Measurements from ENCODE around the gene LRTM2.

The LRTM2 gene

GRCh38 chr12:1836854-1837421 lies 16.6 kb downstream of the LRTM2 start:
- Histone ChIP-seq H3K4me3 (ENCODE audit: low read length in 2 of 2) (no peak overlapping the region), H2BK15ac (ENCODE audit: low read length) (peak overlapping the region; percentile 51), H2BK120ac (ENCODE audit: low read depth, low read length) (no peak overlapping the region), H2BK5ac (ENCODE audit: low read length) (peak overlapping the region; percentile 56), H4K91ac (ENCODE audit: low read depth, low read length, poor library complexity) (no peak overlapping the region), H3K4me1 (ENCODE audit: control insufficient read depth in 2 of 2, insufficient read depth in 1 of 2, low read depth in 1 of 2, low read length in 2 of 2) (peaks cover 10 to 39% of the 10 kb centered on the region in 2 donors), H3K9ac (ENCODE audit: low read depth, low read length, poor library complexity) (peak overlapping the region; percentile 63), H3K4me2 (ENCODE audit: insufficient read depth, low read length, poor library complexity, severe bottlenecking) (no peak overlapping the region), H3K18ac (ENCODE audit: low read length) (peak overlapping the region; percentile 83), H3K36me3 (replicated peaks in 1 of 2; ENCODE audit: control insufficient read depth in 2 of 2, insufficient read depth in 2 of 2, low read length in 2 of 2) (no peaks in the 10 kb centered on the region), H3K9me3 (replicated peaks in 1 of 2; ENCODE audit: control insufficient read depth in 2 of 2, insufficient read depth in 1 of 2, low read depth in 1 of 2, low read length in 2 of 2) (no peaks in the 10 kb centered on the region), H3K4ac (ENCODE audit: low read length) (no peak overlapping the region), H4K8ac (ENCODE audit: low read depth, low read length) (no peak overlapping the region), H3K14ac (ENCODE audit: low read length) (peak overlapping the region; percentile 76), H2BK12ac (ENCODE audit: low read length) (peak overlapping the region; percentile 88), H2AK5ac (ENCODE audit: low read depth, low read length) (peak overlapping the region; percentile 42), H3K23ac (ENCODE audit: low read depth, low read length, poor library complexity) (peak overlapping the region; percentile 95), H3K79me1 (ENCODE audit: low read depth, low read length) (no peaks in the 10 kb centered on the region), H3K27me3 (ENCODE audit: control insufficient read depth in 3 of 3, insufficient read depth in 3 of 3, low read depth in 1 of 3, low read length in 3 of 3) (peaks cover 0 to 33% (median 1%) of the 10 kb centered on the region in 3 experiments), H3K27ac (replicated peaks; ENCODE audit: low read length) (no peak overlapping the region), H2AFZ (ENCODE audit: low read length) (no peak overlapping the region)
- no peak for DNase-seq (ENCODE audit: low spot score)
- no CpG with 5 or more reads among the region's 22 CpGs for WGBS, 2 donors (ENCODE audit: extremely low coverage in 2 of 2, insufficient read length in 2 of 2, insufficient replicate concordance in 1 of 2)

GRCh38 chr12:1837541-1838204 lies 17.3 kb downstream of the LRTM2 start:
- no peak overlapping the region for H2BK15ac ChIP-seq (ENCODE audit: low read length)
- peak overlapping the region; percentile 6 for H2AFZ ChIP-seq (ENCODE audit: low read length)
- H3K36me3 ChIP-seq (replicated peaks in 1 of 2; ENCODE audit: control insufficient read depth in 2 of 2, insufficient read depth in 2 of 2, low read length in 2 of 2): no peaks in the 10 kb centered on the region
- H2BK120ac ChIP-seq (ENCODE audit: low read depth, low read length): no peak overlapping the region
- peak overlapping the region; percentile 84 for H3K18ac ChIP-seq (ENCODE audit: low read length)
- no peak overlapping the region for H3K14ac ChIP-seq (ENCODE audit: low read length)
- H4K91ac ChIP-seq (ENCODE audit: low read depth, low read length, poor library complexity): no peak overlapping the region
- H3K23ac ChIP-seq (ENCODE audit: low read depth, low read length, poor library complexity): no peak overlapping the region
- peak overlapping the region; percentile 71 for H2AK5ac ChIP-seq (ENCODE audit: low read depth, low read length)
- H3K4me3 ChIP-seq (ENCODE audit: low read length in 2 of 2): no peak overlapping the region
- no peaks in the 10 kb centered on the region for H3K9me3 ChIP-seq (replicated peaks in 1 of 2; ENCODE audit: control insufficient read depth in 2 of 2, insufficient read depth in 1 of 2, low read depth in 1 of 2, low read length in 2 of 2)
- no peak overlapping the region for H3K4me2 ChIP-seq (ENCODE audit: insufficient read depth, low read length, poor library complexity, severe bottlenecking)
- no CpG with 5 or more reads among the region's 12 CpGs for WGBS, 2 donors (ENCODE audit: extremely low coverage in 2 of 2, insufficient read length in 2 of 2, insufficient replicate concordance in 1 of 2)
- H2BK5ac ChIP-seq (ENCODE audit: low read length): peak overlapping the region; percentile 56
- no peak overlapping the region for H3K4ac ChIP-seq (ENCODE audit: low read length)
- peaks cover 0 to 26% (median 1%) of the 10 kb centered on the region in 3 experiments for H3K27me3 ChIP-seq (ENCODE audit: control insufficient read depth in 3 of 3, insufficient read depth in 3 of 3, low read depth in 1 of 3, low read length in 3 of 3)
- no peak overlapping the region for H2BK12ac ChIP-seq (ENCODE audit: low read length)
- DNase-seq (ENCODE audit: low spot score): no peak
- H4K8ac ChIP-seq (ENCODE audit: low read depth, low read length): no peak overlapping the region
- H3K4me1 ChIP-seq (ENCODE audit: control insufficient read depth in 2 of 2, insufficient read depth in 1 of 2, low read depth in 1 of 2, low read length in 2 of 2): peaks cover 10 to 39% of the 10 kb centered on the region in 2 donors
- H3K9ac ChIP-seq (ENCODE audit: low read depth, low read length, poor library complexity): no peak overlapping the region
- H3K27ac ChIP-seq (replicated peaks; ENCODE audit: low read length): no peak overlapping the region
- no peaks in the 10 kb centered on the region for H3K79me1 ChIP-seq (ENCODE audit: low read depth, low read length)

- peak overlapping the region; percentile 49 for H3K14ac ChIP-seq (ENCODE audit: low read length)
- peak overlapping the region; percentile 6 for H2AFZ ChIP-seq (ENCODE audit: low read length)
- H2BK12ac ChIP-seq (ENCODE audit: low read length): no peak overlapping the region
- H3K9ac ChIP-seq (ENCODE audit: low read depth, low read length, poor library complexity): no peak overlapping the region
- H3K27ac ChIP-seq (replicated peaks; ENCODE audit: low read length): no peak overlapping the region
- peaks cover 10 to 39% of the 10 kb centered on the region in 2 donors for H3K4me1 ChIP-seq (ENCODE audit: control insufficient read depth in 2 of 2, insufficient read depth in 1 of 2, low read depth in 1 of 2, low read length in 2 of 2)
- H4K8ac ChIP-seq (ENCODE audit: low read depth, low read length): no peak overlapping the region
- no peak overlapping the region for H2BK120ac ChIP-seq (ENCODE audit: low read depth, low read length)
- no peaks in the 10 kb centered on the region for H3K79me1 ChIP-seq (ENCODE audit: low read depth, low read length)
- H3K36me3 ChIP-seq (replicated peaks in 1 of 2; ENCODE audit: control insufficient read depth in 2 of 2, insufficient read depth in 2 of 2, low read length in 2 of 2): no peaks in the 10 kb centered on the region
- no peak overlapping the region for H3K4me2 ChIP-seq (ENCODE audit: insufficient read depth, low read length, poor library complexity, severe bottlenecking)
- no peak overlapping the region for H4K91ac ChIP-seq (ENCODE audit: low read depth, low read length, poor library complexity)
- no peak overlapping the region for H2BK15ac ChIP-seq (ENCODE audit: low read length)
- DNase-seq (ENCODE audit: low spot score): no peak
- H3K4me3 ChIP-seq (ENCODE audit: low read length in 2 of 2): no peak overlapping the region
- H3K9me3 ChIP-seq (replicated peaks in 1 of 2; ENCODE audit: control insufficient read depth in 2 of 2, insufficient read depth in 1 of 2, low read depth in 1 of 2, low read length in 2 of 2): no peaks in the 10 kb centered on the region
- H3K27me3 ChIP-seq (ENCODE audit: control insufficient read depth in 3 of 3, insufficient read depth in 3 of 3, low read depth in 1 of 3, low read length in 3 of 3): peaks cover 0 to 20% (median 1%) of the 10 kb centered on the region in 3 experiments
- no CpG with 5 or more reads among the region's 26 CpGs for WGBS, 2 donors (ENCODE audit: extremely low coverage in 2 of 2, insufficient read length in 2 of 2, insufficient replicate concordance in 1 of 2)
- no peak overlapping the region for H3K23ac ChIP-seq (ENCODE audit: low read depth, low read length, poor library complexity)
- H3K18ac ChIP-seq (ENCODE audit: low read length): peak overlapping the region; percentile 84
- H3K4ac ChIP-seq (ENCODE audit: low read length): no peak overlapping the region
- peak overlapping the region; percentile 3 for H2BK5ac ChIP-seq (ENCODE audit: low read length)
- H2AK5ac ChIP-seq (ENCODE audit: low read depth, low read length): peak overlapping the region; percentile 71
Observed at GRCh38 chr12:1838205-1838993, 18.0 kb downstream of the LRTM2 start.

GRCh38 chr12:1838994-1839365 lies 18.6 kb downstream of the LRTM2 start:
- Histone ChIP-seq H3K4me1 (ENCODE audit: control insufficient read depth in 2 of 2, insufficient read depth in 1 of 2, low read depth in 1 of 2, low read length in 2 of 2) (peaks cover 10 to 39% of the 10 kb centered on the region in 2 donors), H3K27me3 (ENCODE audit: control insufficient read depth in 3 of 3, insufficient read depth in 3 of 3, low read depth in 1 of 3, low read length in 3 of 3) (peaks cover 0 to 19% (median 1%) of the 10 kb centered on the region in 3 experiments), H3K23ac (ENCODE audit: low read depth, low read length, poor library complexity) (no peak overlapping the region), H3K27ac (replicated peaks; ENCODE audit: low read length) (no peak overlapping the region), H2BK12ac (ENCODE audit: low read length) (no peak overlapping the region), H2BK15ac (ENCODE audit: low read length) (no peak overlapping the region), H3K36me3 (replicated peaks in 1 of 2; ENCODE audit: control insufficient read depth in 2 of 2, insufficient read depth in 2 of 2, low read length in 2 of 2) (no peaks in the 10 kb centered on the region), H2BK5ac (ENCODE audit: low read length) (no peak overlapping the region), H3K14ac (ENCODE audit: low read length) (no peak overlapping the region), H3K4me3 (ENCODE audit: low read length in 2 of 2) (no peak overlapping the region), H4K8ac (ENCODE audit: low read depth, low read length) (no peak overlapping the region), H3K4ac (ENCODE audit: low read length) (no peak overlapping the region), H3K9ac (ENCODE audit: low read depth, low read length, poor library complexity) (no peak overlapping the region), H3K79me1 (ENCODE audit: low read depth, low read length) (no peaks in the 10 kb centered on the region), H3K9me3 (replicated peaks in 1 of 2; ENCODE audit: control insufficient read depth in 2 of 2, insufficient read depth in 1 of 2, low read depth in 1 of 2, low read length in 2 of 2) (no peaks in the 10 kb centered on the region), H4K91ac (ENCODE audit: low read depth, low read length, poor library complexity) (no peak overlapping the region), H2BK120ac (ENCODE audit: low read depth, low read length) (no peak overlapping the region), H2AK5ac (ENCODE audit: low read depth, low read length) (peak overlapping the region; percentile 15), H3K4me2 (ENCODE audit: insufficient read depth, low read length, poor library complexity, severe bottlenecking) (no peak overlapping the region), H3K18ac (ENCODE audit: low read length) (no peak overlapping the region), H2AFZ (ENCODE audit: low read length) (no peak overlapping the region)
- DNase-seq (ENCODE audit: low spot score): no peak
- WGBS, 2 donors (ENCODE audit: extremely low coverage in 2 of 2, insufficient read length in 2 of 2, insufficient replicate concordance in 1 of 2): no CpG with 5 or more reads among the region's 15 CpGs
